ENCODE results near the gene DENND2A.

DENND2A gene

DNA sequence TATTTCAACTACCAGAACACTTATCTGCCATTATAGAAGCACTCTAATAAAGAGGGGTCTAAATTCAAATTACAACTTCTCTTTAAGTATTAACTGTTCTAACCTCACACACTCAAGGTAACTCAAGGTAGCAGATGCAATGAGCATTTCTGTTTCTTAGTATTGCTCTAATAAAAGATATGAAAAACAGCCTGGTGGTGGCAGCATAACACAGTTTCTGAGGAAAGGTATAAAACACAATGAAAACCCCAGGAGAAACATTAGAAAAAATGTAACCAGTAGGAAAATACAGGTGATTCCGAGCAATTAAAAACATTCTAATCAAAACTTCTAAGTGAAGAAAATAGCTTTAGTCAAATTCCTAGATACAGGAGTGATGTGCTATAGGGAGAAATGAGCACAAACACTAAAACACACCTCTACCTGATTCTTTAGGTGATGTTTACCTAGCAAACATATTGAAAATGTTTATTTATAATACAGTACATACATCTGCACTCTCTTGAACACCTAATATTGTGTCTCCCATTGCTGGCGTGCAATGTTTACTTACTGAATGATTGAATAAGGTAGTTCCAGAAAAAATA, 164.8 kb downstream of the DENND2A start:
- DNase-seq (ENCODE audit: low read depth in 3 of 3, low spot score in 1 of 3): peak in 1 of 3 donors; percentile 21

Measured in stimulated activated CD4-positive, alpha-beta T cell treated with anti-CD3 and anti-CD28 coated beads, TNF-alpha, amount 100 ng/mL, for 1 hour (primary cell).